H9 (cell line): ENCODE measurements around the gene EPB41L4B. TPM values are rescaled to one million over a fixed set of nuclear protein-coding genes. Genes with fewer than 3 reads are reported as not detected.
"Not testable (repeated sequence)": the region's sequence is repeated elsewhere in the genome, so short reads cannot be mapped to it uniquely, and the experiment has no call there.

Experiments
- DNase-seq: peaks from one replicate; pipeline ENCODE4 v3.0.0-alpha.2; 2017
- H2AFZ ChIP-seq: one replicate; pipeline ENCODE4 v1.6.1; 2013; ENCODE audit warnings: mild to moderate bottlenecking, low read length, control low read depth, moderate library complexity
- H2AK5ac ChIP-seq: 2 replicates; pipeline ENCODE4 v1.6.1; 2013; ENCODE audit warnings: low read length, control low read depth, mixed read lengths; ENCODE audit not compliant: insufficient read length
- H2BK120ac ChIP-seq: one replicate; pipeline ENCODE4 v1.6.1; 2013; ENCODE audit warnings: low read depth, mild to moderate bottlenecking, low read length, control low read depth, inconsistent platforms; ENCODE audit not compliant: poor library complexity, severe bottlenecking
- H2BK12ac ChIP-seq: 2 replicates; pipeline ENCODE4 v1.6.1; 2013; ENCODE audit warnings: low read length, control low read depth, mixed read lengths, low read depth; ENCODE audit not compliant: insufficient read length
- H2BK15ac ChIP-seq: 2 replicates; pipeline ENCODE4 v1.6.1; 2013; ENCODE audit warnings: low read depth, low read length, control low read depth
- H2BK20ac ChIP-seq: one replicate; pipeline ENCODE4 v1.6.1; 2013; ENCODE audit warnings: low read depth, mild to moderate bottlenecking, low read length, control low read depth, inconsistent platforms; ENCODE audit not compliant: poor library complexity, severe bottlenecking
- H2BK5ac ChIP-seq: 2 replicates; pipeline ENCODE4 v1.6.1; 2013; ENCODE audit warnings: low read length, control low read depth, mixed read lengths; ENCODE audit not compliant: insufficient read length
- H3K14ac ChIP-seq: 2 replicates; pipeline ENCODE4 v1.6.1; 2013; ENCODE audit warnings: low read length, control low read depth; ENCODE audit not compliant: insufficient read depth
- H3K18ac ChIP-seq: 2 replicates; pipeline ENCODE4 v1.6.1; 2013; ENCODE audit warnings: low read depth, mild to moderate bottlenecking, mixed read lengths, low read length, control low read depth; ENCODE audit not compliant: insufficient read length
- H3K23ac ChIP-seq: 2 replicates; pipeline ENCODE4 v1.6.1; 2013; ENCODE audit warnings: low read length, control low read depth, mixed read lengths, low read depth; ENCODE audit not compliant: insufficient read length
- H3K23me2 ChIP-seq: 2 replicates; pipeline ENCODE4 v1.6.1; 2013; ENCODE audit warnings: low read depth, mild to moderate bottlenecking, mixed read lengths, low read length, control low read depth; ENCODE audit not compliant: insufficient read length, poor library complexity, severe bottlenecking
- H3K27ac ChIP-seq: 2 replicates; pipeline ENCODE4 v1.5.1; 2013; ENCODE audit warnings: low read length, control low read depth, mixed read lengths, low read depth; ENCODE audit not compliant: insufficient read length
- H3K27me3 ChIP-seq: 2 replicates; pipeline ENCODE4 v1.6.1; 2013; ENCODE audit warnings: low read length, control low read depth, inconsistent platforms; ENCODE audit not compliant: insufficient read depth
- H3K4ac ChIP-seq: 2 replicates; pipeline ENCODE4 v1.6.1; 2013; ENCODE audit warnings: low read depth, mild to moderate bottlenecking, control low read depth, inconsistent platforms, low read length, moderate library complexity
- H3K4me1 ChIP-seq: 2 replicates; pipeline ENCODE4 v1.6.1; 2013; ENCODE audit warnings: low read length, control low read depth, inconsistent platforms; ENCODE audit not compliant: insufficient read depth
- H3K4me2 ChIP-seq: 2 replicates; pipeline ENCODE4 v1.6.1; 2013; ENCODE audit warnings: low read length, control low read depth, mixed read lengths; ENCODE audit not compliant: insufficient read length, insufficient read depth
- H3K56ac ChIP-seq: 2 replicates; pipeline ENCODE4 v1.6.1; 2013; ENCODE audit warnings: low read depth, mild to moderate bottlenecking, mixed read lengths, low read length, control low read depth; ENCODE audit not compliant: insufficient read length
- H3K79me1 ChIP-seq: 2 replicates; pipeline ENCODE4 v1.6.1; 2013; ENCODE audit warnings: low read depth, mild to moderate bottlenecking, moderate library complexity, low read length, control low read depth, inconsistent platforms; ENCODE audit not compliant: insufficient read depth, poor library complexity, severe bottlenecking
- H3K79me2 ChIP-seq: 2 replicates; pipeline ENCODE4 v1.6.1; 2013; ENCODE audit warnings: low read length, control low read depth, inconsistent platforms; ENCODE audit not compliant: insufficient read depth
- H3K9ac ChIP-seq: 2 replicates; pipeline ENCODE4 v1.6.1; 2013; ENCODE audit warnings: low read length, control low read depth, mixed read lengths; ENCODE audit not compliant: insufficient read length; ENCODE audit errors: extremely low read depth
- H3K9me3 ChIP-seq: one replicate; pipeline ENCODE4 v1.6.1; 2013; ENCODE audit warnings: low read depth, low read length, inconsistent platforms; ENCODE audit not compliant: control insufficient read depth
- H3T11ph ChIP-seq: one replicate; pipeline ENCODE4 v1.6.1; 2013; ENCODE audit warnings: mild to moderate bottlenecking, low read length, control low read depth, inconsistent platforms
- H4K20me1 ChIP-seq: one replicate; pipeline ENCODE4 v1.6.1; 2013; ENCODE audit not compliant: control insufficient read depth, insufficient read length, insufficient read depth
- H4K5ac ChIP-seq: 2 replicates; pipeline ENCODE4 v1.6.1; 2013; ENCODE audit warnings: low read depth, mild to moderate bottlenecking, mixed read lengths, low read length, control low read depth; ENCODE audit not compliant: insufficient read length
- H4K8ac ChIP-seq: replicated peaks from 2 replicates; pipeline ENCODE4 v1.6.1; 2013; ENCODE audit warnings: low read length, control low read depth, mixed read lengths, low read depth; ENCODE audit not compliant: insufficient read length
- H4K91ac ChIP-seq: 2 replicates; pipeline ENCODE4 v1.6.1; 2013; ENCODE audit warnings: low read depth, mild to moderate bottlenecking, moderate library complexity, mixed read lengths, low read length, control low read depth; ENCODE audit not compliant: insufficient read length
- H3K27ac Mint-ChIP-seq, 3 experiments: 2 replicates in 2 of 3; 3 replicates in 1 of 3; pipeline ENCODE4 v1.8.0; 2020 to 2021; ENCODE audit warnings: mixed read lengths in 3 of 3, mild to moderate bottlenecking in 1 of 3, moderate library complexity in 1 of 3
- H3K27me3 Mint-ChIP-seq: 2 replicates; pipeline ENCODE4 v1.8.0; 2021; ENCODE audit warnings: low read depth, mild to moderate bottlenecking, moderate library complexity, mixed read lengths
- H3K36me3 Mint-ChIP-seq, 3 experiments: 2 replicates in 2 of 3; 3 replicates in 1 of 3; pipeline ENCODE4 v1.8.0; 2020 to 2021; ENCODE audit warnings: low read depth in 3 of 3, mixed read lengths in 3 of 3; ENCODE audit not compliant: insufficient read depth in 1 of 3
- H3K4me1 Mint-ChIP-seq, 2 experiments: 2 replicates each; pipeline ENCODE4 v1.8.0; 2020; ENCODE audit warnings: mixed read lengths in 2 of 2
- H3K4me3 Mint-ChIP-seq, 2 experiments: 2 replicates in 1 of 2; 3 replicates in 1 of 2; pipeline ENCODE4 v1.8.0; 2020 to 2021; ENCODE audit warnings: mild to moderate bottlenecking in 2 of 2, mixed read lengths in 2 of 2, moderate library complexity in 1 of 2
- H3K9me3 Mint-ChIP-seq, 2 experiments: 2 replicates in 1 of 2; 3 replicates in 1 of 2; pipeline ENCODE4 v1.8.0; 2020; ENCODE audit warnings: mild to moderate bottlenecking in 2 of 2, mixed read lengths in 2 of 2, moderate library complexity in 1 of 2
- WGBS: extraction: QIAGEN DNeasy Blood & Tissue Kit; methylation state at CpG from one replicate; pipeline ENCODE4 v1.1.7; 2013; ENCODE audit warnings: missing lambda C conversion rate, low lambda C conversion rate, mixed read lengths; ENCODE audit not compliant: insufficient read length; ENCODE audit errors: extremely low coverage; 5-methylcytosine and 5-hydroxymethylcytosine counted together
- total RNA-seq: library from RNA; stranded (reverse); gene quantifications from 2 replicates; pipeline ENCODE4 v1.2.1, GENCODE V29; 2021
- TF ChIP-seq, protein P1 (sequence below): fragments of 200-600 bp; sonication (generic); conservative IDR thresholded peaks from 3 replicates; pipeline ENCODE4 v1.8.0; 2021; ENCODE audit warnings: antibody characterized with exemption, mild to moderate bottlenecking

EPB41L4B gene
- total RNA-seq, 1 experiment from 2014 or later: 18.9 TPM

DNA sequence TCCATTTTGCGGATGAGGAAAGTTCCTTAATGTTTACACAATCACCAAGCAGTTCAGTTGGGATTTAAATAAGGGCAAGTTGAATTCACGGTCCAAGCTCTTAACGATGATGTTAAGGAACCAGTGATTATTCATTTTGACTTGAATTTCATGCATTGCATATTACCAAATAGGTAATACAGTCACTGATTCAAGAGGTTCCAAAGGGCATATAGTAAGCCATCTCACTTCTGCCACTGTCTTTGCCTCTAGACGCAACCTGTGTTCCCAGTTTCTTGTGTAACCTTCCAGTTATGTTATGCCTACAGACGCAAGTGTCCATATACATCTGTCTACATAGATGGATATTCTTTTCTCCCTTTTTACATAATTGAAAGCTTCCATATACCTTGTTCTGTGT, 39.9 kb upstream of the EPB41L4B start:
- Histone ChIP-seq H4K5ac (no peak overlapping the region), H2BK120ac (no peak overlapping the region), H3K4me1 (no peaks in the 10 kb centered on the region), H2BK5ac (no peak overlapping the region), H2BK15ac (no peak overlapping the region), H3K4me2 (no peak overlapping the region), H4K20me1 (no peaks in the 10 kb centered on the region), H3K9ac (no peak overlapping the region), H3K18ac (no peak overlapping the region), H4K8ac (no peak overlapping the region), H3K27ac (no peak overlapping the region), H3K27me3 (no peaks in the 10 kb centered on the region), H3K9me3 (no peaks in the 10 kb centered on the region), H3K79me2 (no peaks in the 10 kb centered on the region), H3K79me1 (no peaks in the 10 kb centered on the region), H3K23me2 (no peaks in the 10 kb centered on the region), H3T11ph (no peak overlapping the region), H2BK20ac (no peak overlapping the region), H3K23ac (no peak overlapping the region), H3K14ac (no peak overlapping the region), H2BK12ac (no peak overlapping the region), H4K91ac (no peak overlapping the region), H3K4ac (no peak overlapping the region), H2AFZ (no peak overlapping the region), H2AK5ac (no peak overlapping the region), H3K56ac (no peak overlapping the region)
- peaks cover 4% of the 10 kb centered on the region; the same call in 1 of the 2 replicates for H3K27me3 Mint-ChIP-seq
- no peaks in the 10 kb centered on the region for H3K36me3 Mint-ChIP-seq
- H3K4me3 Mint-ChIP-seq: no peak overlapping the region
- DNase-seq: no peak
- WGBS: no CpG with 5 or more reads among the region's 5 CpGs
- no peaks in the 10 kb centered on the region for H3K9me3 Mint-ChIP-seq
- H3K4me1 Mint-ChIP-seq: no peaks in the 10 kb centered on the region; a peak in 1 of 4 replicates
- TF ChIP-seq, protein P1, sequence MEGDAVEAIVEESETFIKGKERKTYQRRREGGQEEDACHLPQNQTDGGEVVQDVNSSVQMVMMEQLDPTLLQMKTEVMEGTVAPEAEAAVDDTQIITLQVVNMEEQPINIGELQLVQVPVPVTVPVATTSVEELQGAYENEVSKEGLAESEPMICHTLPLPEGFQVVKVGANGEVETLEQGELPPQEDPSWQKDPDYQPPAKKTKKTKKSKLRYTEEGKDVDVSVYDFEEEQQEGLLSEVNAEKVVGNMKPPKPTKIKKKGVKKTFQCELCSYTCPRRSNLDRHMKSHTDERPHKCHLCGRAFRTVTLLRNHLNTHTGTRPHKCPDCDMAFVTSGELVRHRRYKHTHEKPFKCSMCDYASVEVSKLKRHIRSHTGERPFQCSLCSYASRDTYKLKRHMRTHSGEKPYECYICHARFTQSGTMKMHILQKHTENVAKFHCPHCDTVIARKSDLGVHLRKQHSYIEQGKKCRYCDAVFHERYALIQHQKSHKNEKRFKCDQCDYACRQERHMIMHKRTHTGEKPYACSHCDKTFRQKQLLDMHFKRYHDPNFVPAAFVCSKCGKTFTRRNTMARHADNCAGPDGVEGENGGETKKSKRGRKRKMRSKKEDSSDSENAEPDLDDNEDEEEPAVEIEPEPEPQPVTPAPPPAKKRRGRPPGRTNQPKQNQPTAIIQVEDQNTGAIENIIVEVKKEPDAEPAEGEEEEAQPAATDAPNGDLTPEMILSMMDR: no peak
- no peak overlapping the region for H3K27ac Mint-ChIP-seq

DNA sequence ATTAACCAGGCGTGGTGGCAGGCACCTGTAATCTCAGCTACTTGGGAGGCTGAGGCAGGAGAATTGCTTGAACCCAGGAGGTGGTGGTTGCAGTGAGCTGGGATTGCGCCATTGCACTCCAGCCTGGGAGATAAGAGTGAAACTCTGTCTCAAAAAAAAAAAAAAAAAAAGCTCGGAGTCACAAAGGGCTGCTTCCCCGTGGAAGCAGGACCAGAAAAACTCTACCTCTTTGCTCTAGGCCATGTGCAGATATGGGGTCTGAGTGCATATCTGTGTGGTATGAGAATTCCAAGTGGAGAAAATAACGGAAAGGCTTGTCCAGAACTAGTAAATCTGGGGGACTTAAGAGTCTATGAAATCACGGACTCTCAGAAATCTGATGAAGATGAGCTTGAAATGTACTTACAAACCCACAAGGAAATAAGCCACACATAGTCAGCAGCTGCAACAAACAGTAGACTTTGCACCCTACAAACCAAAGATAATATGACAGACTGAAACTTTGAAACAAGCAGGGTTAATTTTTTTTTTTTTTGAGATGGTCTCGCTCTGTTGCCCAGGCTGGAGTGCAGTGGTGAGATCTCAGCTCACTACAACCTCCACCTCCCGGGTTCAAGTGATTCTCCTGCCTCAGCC, 38.2 kb upstream of the EPB41L4B start:
- H3K36me3 Mint-ChIP-seq, H4K20me1 ChIP-seq, H2BK12ac ChIP-seq, H3K27ac ChIP-seq, H2BK120ac ChIP-seq, H2BK5ac ChIP-seq, H3K56ac ChIP-seq, H3K23me2 ChIP-seq, H3K9me3 ChIP-seq, H2BK20ac ChIP-seq, DNase-seq, H3K79me2 ChIP-seq, H4K8ac ChIP-seq, H3K14ac ChIP-seq, H3K27me3 ChIP-seq, H3K9me3 Mint-ChIP-seq, H3K4ac ChIP-seq, H2AK5ac ChIP-seq, H3K27me3 Mint-ChIP-seq, H3K18ac ChIP-seq, H4K5ac ChIP-seq, H3K9ac ChIP-seq, H4K91ac ChIP-seq, H3K4me3 Mint-ChIP-seq, H3K4me1 ChIP-seq, H3K27ac Mint-ChIP-seq, H3K79me1 ChIP-seq, H3K4me1 Mint-ChIP-seq, H3K4me2 ChIP-seq, H2AFZ ChIP-seq, H3T11ph ChIP-seq, H2BK15ac ChIP-seq, H3K23ac ChIP-seq: not testable (repeated sequence)
- no CpG with 5 or more reads among the region's 8 CpGs for WGBS
